ENCODE measurements around the gene COQ6. TPM values are rescaled to one million over a fixed set of nuclear protein-coding genes. Genes with fewer than 3 reads are reported as not detected.

The COQ6 gene
- total RNA-seq, 1 experiment from 2014 or later = 12.0 TPM

GRCh38 chr14:73942180-73942579, 7.9 kb upstream of the COQ6 start:
- H3K4me3 Mint-ChIP-seq = no peak overlapping the region
- DNase-seq = peak; percentile 37
- H3K27me3 Mint-ChIP-seq (ENCODE audit: low read depth) = peaks cover 5% of the 10 kb centered on the region
- no peak overlapping the region for H3K4ac ChIP-seq (ENCODE audit: low read depth, low read length)
- H3K27me3 ChIP-seq (ENCODE audit: insufficient read depth, low read length) = no peaks in the 10 kb centered on the region
- H3K23me2 ChIP-seq (ENCODE audit: insufficient read length, low read depth, low read length, poor library complexity, severe bottlenecking) = no peaks in the 10 kb centered on the region
- H2BK20ac ChIP-seq (ENCODE audit: low read depth, low read length, poor library complexity, severe bottlenecking) = no peak overlapping the region
- H3K9me3 ChIP-seq (ENCODE audit: control insufficient read depth, low read depth, low read length) = no peaks in the 10 kb centered on the region
- H3K9me3 Mint-ChIP-seq = no peaks in the 10 kb centered on the region
- H3K79me1 ChIP-seq (ENCODE audit: insufficient read depth, low read depth, low read length, poor library complexity, severe bottlenecking) = no peaks in the 10 kb centered on the region
- WGBS (ENCODE audit: extremely low coverage, insufficient read length, low lambda C conversion rate) = no CpG with 5 or more reads among the region's 7 CpGs
- no peaks in the 10 kb centered on the region for H4K20me1 ChIP-seq (ENCODE audit: control insufficient read depth, insufficient read depth, insufficient read length)
- H3K27ac Mint-ChIP-seq = no peak overlapping the region
- no peak overlapping the region for H2AFZ ChIP-seq (ENCODE audit: low read length)
- H4K91ac ChIP-seq (ENCODE audit: insufficient read length, low read depth, low read length) = no peak overlapping the region
- H2BK5ac ChIP-seq (ENCODE audit: insufficient read length, low read length) = no peak overlapping the region
- H3K14ac ChIP-seq (ENCODE audit: insufficient read depth, low read length) = no peak overlapping the region
- H3K27ac ChIP-seq (ENCODE audit: insufficient read length, low read depth, low read length) = no peak overlapping the region
- no peak for TF ChIP-seq CTCF (conservative IDR thresholded peaks at IDR 0.05)
- no peak overlapping the region for H4K8ac ChIP-seq (replicated peaks; ENCODE audit: insufficient read length, low read depth, low read length)
- H3K4me1 Mint-ChIP-seq = no peaks in the 10 kb centered on the region
- H3K18ac ChIP-seq (ENCODE audit: insufficient read length, low read depth, low read length) = no peak overlapping the region
- no peak overlapping the region for H2BK12ac ChIP-seq (ENCODE audit: insufficient read length, low read depth, low read length)
- no peak overlapping the region for H2BK15ac ChIP-seq (ENCODE audit: low read depth, low read length)
- no peak overlapping the region for H3T11ph ChIP-seq (ENCODE audit: low read length)
- H3K23ac ChIP-seq (ENCODE audit: insufficient read length, low read depth, low read length) = no peak overlapping the region
- H4K5ac ChIP-seq (ENCODE audit: insufficient read length, low read depth, low read length) = no peak overlapping the region
- no peaks in the 10 kb centered on the region for H3K36me3 Mint-ChIP-seq (ENCODE audit: insufficient read depth in 1 of 3, low read depth in 3 of 3)
- H2AK5ac ChIP-seq (ENCODE audit: insufficient read length, low read length) = no peak overlapping the region
- H3K56ac ChIP-seq (ENCODE audit: insufficient read length, low read depth, low read length) = no peak overlapping the region
- no peak overlapping the region for H3K9ac ChIP-seq (ENCODE audit: extremely low read depth, insufficient read length, low read length)
- H3K4me2 ChIP-seq (ENCODE audit: insufficient read depth, insufficient read length, low read length) = no peak overlapping the region
- no peak overlapping the region for H2BK120ac ChIP-seq (ENCODE audit: low read depth, low read length, poor library complexity, severe bottlenecking)
- no peaks in the 10 kb centered on the region for H3K4me1 ChIP-seq (ENCODE audit: insufficient read depth, low read length)
- H3K79me2 ChIP-seq (ENCODE audit: insufficient read depth, low read length) = no peaks in the 10 kb centered on the region
